ENCODE data around the gene IL36G.

Gene IL36G

DNA sequence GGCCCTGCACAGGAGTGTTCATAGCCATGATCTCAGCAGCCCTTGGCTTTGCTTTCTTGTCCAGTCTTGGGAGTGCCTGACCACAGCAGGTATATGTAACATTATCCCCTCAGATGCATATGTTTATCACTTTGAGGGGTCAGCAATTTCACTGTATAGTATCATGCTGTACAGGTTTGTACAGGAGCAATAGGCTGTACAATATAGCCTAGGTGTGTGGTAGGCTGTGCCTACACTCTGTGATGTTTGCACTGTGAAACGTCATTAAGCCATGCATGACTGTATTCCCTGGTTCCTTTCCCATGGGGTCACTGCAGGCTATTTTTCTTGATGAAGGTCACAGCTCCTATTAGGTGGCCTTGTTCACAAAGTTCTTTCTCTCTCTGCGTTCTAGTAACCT lies 4.7 kb upstream of the IL36G start:
- no peak for DNase-seq

DNA sequence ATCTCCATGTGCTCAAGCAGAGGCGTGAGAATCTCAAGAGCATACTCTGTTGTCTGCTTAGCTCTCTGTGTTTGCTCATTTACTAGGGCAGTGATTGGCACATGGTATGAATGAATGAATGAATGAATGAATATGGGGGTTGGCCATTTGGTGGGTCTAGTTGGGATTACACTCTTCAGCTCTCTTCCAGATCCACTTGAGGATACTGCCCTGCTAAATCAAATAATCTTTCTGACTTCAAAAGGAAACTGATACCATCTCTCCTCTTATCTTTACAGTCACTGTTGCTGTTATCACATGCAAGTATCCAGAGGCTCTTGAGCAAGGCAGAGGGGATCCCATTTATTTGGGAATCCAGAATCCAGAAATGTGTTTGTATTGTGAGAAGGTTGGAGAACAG lies 1.9 kb downstream of the IL36G start:
- no peak for DNase-seq

DNA sequence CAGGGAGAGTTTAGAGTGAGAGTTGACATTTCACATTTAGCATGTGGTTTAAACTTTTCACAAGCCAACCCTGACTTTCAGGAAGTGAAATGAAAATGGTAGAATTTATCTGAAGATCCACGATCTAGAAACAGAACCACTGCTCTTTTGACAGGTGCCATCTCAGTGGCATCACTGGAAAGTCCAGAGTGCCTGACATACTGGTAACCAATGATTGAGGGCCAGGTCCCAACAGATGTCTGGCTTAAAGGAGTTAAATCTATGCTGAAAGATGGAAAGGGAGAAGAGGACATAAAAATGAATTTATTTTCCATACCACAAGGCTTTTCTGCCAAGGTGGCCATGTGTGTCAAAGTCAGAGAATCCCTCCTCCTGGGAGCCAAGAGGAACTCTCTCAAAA lies 2.7 kb downstream of the IL36G start:
- DNase-seq = no peak

DNA sequence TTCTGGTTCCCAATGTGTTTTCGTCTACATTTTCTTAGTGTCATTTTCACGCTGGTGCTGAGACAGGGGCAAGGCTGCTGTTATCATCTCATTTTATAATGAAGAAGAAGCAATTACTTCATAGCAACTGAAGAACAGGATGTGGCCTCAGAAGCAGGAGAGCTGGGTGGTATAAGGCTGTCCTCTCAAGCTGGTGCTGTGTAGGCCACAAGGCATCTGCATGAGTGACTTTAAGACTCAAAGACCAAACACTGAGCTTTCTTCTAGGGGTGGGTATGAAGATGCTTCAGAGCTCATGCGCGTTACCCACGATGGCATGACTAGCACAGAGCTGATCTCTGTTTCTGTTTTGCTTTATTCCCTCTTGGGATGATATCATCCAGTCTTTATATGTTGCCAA lies 7.3 kb downstream of the IL36G start:
- DNase-seq = no peak

DNA sequence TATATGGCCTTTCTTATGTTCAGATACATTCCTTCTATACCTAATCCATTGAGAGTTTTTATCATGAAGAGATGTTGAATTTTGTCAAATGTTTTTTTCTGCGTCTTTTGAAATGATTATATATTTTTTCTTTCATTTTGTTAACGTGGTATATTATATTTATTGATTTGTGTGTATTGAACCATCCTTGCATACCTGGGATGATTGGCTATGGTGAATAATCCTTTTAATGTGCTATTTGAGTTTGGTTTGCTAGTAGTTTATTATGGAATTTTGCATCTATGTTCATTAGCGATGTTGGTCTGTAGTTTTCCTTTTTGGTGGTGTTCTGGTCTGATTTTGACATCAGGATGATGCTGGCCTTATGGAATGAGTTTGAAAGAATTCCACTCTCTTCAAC lies 11.8 kb downstream of the IL36G start:
- DNase-seq = no peak

DNA sequence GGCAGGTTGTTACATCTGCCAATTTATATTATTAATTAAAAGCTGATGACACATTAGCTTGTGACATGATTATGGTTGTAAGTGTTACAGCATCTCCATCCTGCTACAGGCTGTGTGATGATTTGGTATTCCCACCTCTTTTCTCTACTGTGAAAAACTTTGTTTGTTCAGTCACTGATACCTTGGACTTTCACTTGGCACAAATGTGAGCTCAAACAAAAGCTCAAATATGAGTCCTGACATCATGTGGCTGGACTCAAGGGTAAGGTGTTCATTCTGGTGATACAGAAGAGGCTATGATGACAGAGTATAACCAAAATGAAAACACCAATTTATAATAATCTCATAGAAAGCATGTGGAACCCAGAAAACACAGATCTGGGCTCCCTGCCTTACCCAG lies 16.0 kb downstream of the IL36G start:
- no peak for DNase-seq

DNA sequence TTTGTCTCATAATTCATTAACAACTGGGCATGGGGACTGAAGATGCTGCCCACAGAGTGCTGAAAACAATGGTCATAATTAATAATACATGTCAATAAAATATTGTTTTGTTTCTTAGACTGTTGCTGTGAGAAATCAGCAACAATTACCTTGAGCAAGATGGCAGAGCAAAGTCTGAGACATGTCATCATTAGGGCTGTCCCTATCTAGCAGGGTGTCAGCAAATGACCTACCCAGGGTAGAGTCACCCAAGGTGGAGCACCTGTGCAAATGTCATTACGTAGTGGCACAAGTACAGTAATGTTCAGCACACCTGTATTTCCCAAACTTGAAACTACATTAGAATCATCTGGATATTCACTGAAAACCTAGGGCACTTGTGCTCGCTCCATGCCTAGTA lies 16.8 kb downstream of the IL36G start:
- DNase-seq = no peak

DNA sequence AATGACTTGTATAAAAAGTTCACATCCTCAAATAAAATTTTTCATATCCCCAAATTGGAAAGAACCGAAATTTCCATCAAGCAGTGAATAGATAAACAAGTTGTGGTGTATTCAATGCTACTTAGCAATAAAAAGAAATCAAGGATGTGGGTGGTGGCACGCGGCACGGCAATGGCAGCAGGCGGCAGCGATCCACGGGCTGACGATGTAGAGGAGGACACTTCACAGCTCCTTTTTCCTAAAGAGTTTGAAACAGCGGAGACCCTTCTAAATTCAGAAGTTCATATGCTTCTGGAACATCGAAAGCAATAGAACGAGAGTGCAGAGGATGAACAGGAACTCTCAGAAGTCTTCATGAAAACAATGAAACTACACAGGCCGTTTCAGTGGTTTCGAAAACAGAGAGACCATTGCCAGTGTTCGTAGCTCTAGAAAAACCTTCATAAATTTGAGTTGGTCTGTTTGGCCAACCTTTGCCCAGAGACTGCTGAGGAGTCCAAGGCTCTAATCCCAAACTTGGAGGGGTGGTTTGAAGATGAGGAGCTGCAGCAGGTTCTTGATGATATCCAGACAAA lies 17.6 kb downstream of the IL36G start:
- no peak for DNase-seq

DNA sequence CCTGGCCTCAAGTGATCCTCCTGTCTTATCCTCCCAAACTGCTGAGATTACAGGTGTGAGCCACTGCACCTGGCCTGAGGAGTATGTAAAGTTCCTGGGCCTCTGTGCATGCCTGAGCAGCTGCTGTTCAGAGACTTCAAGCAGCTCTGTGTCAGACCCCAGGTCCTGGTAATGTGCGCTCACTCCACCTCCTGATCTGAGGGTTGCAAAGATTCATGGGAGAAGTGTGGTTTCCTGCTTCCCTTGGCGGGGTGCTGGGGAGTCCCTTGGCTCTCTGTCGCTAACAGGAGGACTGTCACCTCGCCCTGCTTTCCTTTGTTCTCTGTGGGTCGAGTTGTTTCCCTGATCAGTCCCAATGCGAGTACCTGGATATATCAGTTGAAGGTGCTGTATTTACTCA lies 18.8 kb downstream of the IL36G start:
- DNase-seq = no peak

DNA sequence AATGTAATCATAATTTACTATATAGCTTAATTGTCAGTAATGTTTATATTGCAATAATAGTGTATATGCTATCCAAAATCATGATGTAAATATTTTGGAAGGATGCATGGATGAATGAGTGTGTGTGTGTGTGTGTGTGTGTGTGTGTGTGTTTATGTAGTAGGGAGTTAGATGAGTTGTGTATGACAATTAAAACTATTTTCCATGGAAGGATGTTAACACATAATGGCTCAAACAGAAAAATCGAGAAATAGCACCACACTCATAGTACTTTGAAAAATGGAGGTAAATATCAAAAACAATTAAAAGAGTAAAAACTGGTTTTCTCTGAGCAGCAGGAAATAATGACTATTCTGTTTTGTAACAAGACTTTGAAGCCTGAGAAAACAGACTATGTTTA lies 19.3 kb downstream of the IL36G start:
- no peak for DNase-seq

DNA sequence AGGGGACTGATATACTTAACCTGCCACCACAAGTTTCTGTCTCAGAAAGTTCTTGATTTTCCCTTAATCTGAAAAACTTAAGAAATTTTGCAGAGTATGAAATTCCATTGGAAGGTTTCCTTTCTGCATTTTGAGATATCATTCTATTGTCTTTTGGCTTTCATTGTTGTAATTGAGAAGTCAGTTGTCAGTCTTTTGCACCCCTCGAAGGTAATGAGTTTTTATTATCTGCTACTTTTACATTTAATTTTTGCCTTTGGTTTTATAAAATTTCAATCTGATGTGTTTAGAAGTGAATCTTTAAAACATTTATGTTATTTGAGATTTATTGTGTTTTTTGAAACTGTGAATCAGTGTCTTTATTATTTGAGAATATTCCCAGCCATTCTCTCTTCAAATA lies 22.6 kb downstream of the IL36G start:
- DNase-seq = no peak

DNA sequence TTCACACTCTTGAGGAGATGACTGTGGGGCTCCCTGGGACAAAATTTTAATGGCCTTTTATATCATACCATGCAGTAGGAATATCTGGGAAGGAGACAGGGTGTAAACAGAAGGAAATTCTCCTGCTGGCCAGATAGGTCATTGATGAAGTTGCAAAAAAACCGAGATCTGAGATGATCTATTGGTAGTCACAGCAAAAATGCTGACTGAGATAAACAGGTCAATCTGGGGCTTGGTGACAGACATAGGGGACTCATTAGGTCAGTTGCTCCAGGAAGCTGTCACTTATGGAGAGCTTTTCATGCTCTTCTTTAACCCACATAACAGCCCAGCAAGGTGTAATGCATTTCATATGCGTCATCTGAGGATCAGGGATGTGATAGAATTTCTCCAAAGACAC lies 24.9 kb downstream of the IL36G start:
- no peak for DNase-seq

DNA sequence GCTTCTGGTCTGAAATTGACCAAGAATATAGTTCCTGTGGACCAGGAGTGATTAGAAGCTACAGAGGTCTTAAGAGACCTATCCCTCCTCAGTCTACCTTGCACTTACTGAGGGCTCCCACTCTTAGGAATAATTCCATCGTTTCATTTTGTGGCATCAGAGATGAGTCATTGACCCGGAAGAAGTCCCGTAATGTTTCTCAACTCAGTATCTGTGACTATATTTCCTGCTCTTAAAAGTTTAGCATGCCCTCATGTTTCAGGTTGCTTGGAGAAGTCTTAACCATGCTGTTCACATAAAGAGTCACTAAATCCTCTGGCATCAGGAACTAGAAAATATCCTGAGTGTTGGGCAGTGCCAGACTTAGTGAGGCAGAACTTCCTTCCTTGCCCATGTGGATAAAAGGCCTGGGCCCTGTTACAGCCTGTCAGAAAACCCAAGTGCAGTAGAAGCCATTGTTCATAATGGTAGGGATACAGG lies 27.3 kb downstream of the IL36G start, which contains the start of gene IL36A:
IL36A (plus strand) TSS at position 430 of the 480 bp plus-strand sequence. CDS start 413 bp downstream, outside the sequence.
- DNase-seq = no peak

DNA sequence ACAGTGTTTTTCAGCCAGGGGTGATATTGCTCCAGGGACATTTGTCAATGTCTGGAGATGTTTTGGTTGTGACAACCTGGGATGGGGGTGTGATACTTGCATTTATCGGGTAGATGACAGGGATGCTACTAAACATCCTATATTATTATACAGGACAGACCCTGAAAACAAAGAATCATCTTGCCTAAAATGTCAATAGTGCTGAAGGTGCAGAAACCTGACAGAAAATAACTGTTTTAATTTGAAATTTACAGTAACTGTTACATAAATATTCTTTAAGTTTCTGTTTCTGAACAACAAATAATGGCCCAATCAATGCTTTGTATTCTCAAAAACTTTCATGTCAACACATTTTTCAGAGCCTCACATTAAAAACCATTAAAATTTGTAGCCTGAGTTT lies 29.4 kb downstream of the IL36G start:
- DNase-seq = no peak

DNA sequence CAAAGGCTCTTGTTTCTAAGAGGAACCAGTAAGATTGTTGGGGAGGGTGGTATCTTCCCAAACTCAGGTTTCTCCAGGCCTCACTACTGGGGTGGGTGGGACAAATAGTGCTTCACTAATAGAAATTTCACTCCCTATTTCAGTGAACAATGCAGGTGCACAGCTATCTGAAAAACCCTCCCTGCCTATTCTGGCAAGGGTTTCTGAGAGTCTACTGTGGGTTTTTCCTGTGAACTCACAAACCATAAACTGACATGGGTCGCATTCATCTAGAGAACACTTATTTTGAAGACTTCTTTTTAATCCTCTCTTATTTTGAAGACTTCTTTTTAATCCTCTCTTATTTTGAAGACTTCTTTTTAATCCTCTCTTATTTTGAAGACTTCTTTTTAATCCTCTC lies 31.8 kb downstream of the IL36G start:
- no peak for DNase-seq

DNA sequence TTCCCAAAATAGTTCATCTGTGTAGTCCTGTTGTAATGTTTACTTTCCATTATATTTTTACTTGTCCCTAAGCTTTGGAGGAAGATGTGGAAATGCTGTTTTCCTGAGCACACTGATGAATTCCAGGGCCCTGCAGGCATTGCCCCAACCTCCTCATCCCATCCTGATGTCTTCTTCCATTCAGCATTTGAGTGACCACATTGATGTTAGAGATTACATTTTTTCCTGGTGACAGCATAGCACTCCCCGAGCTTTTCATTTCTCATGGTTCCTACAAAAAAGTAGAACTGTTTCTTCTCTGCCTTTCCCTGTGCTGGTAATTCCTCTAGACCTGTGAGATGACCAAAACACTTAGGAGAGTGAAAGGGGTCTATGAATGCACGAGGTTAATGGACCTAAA lies 32.3 kb downstream of the IL36G start:
- no peak for DNase-seq

DNA sequence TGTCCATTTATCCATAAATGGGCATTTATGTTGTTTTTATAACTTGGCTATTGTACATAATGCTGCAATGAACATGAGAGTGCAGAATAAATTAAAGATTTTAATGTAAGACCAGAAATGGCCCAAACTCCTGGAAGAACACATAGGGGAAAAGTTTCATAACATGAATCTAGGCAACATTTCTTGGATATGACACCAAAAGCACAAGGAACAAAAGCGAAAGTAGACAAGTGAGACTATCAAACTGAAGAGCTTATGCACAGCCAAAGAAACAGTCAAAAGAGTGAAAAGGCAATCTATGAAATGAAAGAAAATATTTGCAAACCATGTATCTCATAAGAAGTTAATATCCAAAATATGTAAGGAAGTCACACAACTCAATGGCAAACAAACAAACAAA lies 33.3 kb downstream of the IL36G start:
- DNase-seq = no peak

DNA sequence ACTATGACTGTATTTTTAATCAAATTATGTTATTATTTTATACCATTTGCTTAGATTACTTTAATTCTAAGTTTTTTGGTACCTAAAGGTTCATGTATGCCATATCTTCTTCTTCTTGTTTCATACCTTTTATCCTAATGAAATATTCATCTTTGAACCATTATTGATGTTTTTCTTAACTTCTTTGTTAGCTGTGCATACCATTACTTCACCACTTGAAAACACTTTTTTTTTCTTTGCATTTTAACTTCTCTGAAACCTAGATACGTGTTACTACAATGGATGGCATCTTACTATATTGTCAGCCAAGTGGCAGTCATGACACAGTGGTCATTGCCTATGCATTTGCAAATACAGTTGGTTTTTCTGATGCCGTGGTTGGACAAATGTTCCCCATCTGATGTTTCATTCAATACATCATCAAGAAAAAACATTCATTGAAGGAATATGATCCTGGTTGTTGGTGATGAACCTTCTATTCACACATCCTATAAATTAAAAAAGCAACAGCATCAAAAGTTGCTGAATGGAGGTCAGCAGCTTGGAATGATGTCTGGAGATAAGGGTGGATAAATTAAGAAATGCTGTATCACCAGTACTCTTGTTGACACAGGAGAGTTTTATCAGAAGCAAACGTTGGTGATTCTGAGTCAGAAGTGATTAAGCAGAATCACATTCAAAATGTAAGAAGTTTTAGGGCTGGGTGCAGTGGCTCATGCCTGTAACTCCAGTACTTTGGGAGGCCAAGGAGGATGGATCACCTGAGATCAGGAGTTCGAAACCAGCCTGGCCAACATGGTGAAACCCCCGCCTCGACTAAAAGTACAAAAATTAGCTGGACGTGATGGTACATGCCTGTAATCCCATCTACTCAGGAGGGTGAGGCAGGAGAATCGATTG lies 34.9 kb downstream of the IL36G start:
- no peak for DNase-seq

DNA sequence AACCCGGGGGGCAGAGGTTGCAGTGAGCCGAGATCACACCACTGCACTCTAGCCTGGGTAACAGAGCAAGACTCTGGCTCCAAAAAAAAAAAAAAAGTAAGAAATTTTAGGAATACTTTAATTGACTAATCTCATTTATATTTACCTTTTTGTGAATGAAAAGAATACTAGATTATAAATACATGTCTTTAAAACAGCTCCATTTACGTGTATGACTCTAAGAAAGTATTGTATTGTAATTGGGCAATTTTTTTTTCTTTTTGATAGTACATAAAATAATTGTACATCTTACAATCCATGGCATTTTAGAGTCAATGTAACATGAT lies 35.5 kb downstream of the IL36G start:
- no peak for DNase-seq

DNA sequence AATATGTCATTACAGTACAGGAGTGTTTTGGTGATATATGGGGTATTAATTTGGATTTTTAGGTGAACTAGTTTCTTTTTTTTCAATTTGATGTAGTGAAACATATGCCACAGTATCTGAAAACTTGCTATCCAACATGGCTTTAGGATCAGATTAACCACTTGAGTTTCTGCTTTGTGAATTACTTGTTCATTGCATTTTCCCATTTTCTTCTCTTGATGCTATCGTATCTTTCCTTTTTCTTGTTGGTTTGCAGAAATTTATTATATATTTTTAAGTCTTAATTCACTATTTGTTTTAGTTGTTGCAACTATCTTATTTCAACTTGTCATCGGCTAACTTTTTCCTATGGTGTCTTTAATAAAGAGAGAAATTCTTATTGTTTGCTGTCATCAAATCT lies 36.3 kb downstream of the IL36G start:
- no peak for DNase-seq

DNA sequence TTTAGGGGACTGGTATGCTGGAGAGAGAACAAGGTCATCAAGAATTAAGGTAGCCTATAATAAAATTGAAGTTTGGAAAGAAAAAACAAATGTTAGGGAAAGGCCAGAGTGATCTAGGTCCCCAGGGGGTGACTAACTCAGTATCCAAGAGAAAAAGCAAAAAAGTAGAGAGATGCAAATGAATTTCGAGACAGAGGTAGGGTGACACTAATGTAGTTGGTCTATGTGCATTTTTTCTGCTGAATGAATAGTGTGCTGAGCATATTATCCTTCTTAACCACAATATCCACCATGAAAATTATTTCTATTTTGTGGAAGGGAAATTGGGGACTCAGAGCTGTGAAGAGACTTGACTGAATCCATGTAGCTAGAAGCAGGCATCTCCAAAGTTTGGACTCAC lies 37.2 kb downstream of the IL36G start:
- DNase-seq = no peak

DNA sequence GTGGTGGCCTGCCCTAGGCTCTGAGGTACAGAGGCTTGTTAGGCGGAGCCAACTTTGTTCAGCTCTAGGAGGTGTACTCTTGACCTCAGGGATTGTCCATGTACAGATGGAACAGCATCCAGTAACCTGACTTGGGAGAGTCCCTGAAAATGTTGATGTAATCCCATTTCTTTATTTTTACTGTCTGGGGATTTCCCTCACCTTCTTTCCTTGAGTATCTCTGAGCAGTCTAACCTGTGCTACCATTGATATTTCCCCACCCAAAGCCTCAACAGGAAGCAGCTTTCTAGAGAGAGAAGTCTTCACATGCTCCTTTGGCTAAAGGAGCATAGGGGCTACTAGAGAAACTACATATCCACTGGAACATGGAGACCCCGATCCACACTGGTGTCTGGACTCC lies 37.8 kb downstream of the IL36G start:
- DNase-seq = no peak

DNA sequence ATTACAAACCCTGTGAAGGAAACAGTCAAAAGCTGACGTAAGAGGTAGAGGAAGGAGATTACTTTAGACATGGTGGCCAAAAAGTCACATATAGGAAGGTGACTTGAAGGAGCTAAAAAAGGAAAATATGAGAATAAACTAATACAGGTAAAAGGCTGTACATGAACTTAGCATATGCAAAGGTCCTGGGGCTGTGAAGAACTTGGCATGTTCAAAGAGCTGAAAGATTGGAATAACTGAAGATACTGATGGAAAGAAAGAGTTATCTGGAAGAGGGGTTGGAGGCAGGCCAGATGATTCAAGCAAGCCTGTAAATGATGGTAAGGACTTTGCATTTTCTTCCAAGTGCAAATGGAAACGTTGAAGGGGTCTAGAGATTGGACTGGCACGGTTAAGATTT lies 40.7 kb downstream of the IL36G start:
- DNase-seq = no peak

DNA sequence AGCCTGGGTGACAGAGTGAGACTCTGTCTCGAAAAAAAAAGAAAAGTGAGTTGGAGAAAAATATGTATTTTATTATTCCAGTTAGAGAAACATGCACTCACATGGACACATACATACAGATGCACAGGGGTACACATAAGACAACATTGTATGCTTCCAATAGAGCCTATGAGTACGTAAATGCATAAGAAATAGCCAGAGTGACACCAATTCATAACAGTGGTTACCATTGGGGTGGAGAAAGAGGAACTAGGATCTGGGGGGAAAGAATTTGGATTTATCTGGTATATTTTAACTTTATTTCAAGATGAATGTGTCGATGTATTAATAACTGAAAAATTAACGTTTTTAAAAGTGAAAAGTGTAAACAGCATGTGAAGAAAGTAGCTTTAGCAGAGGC lies 43.5 kb downstream of the IL36G start:
- no peak for DNase-seq

DNA sequence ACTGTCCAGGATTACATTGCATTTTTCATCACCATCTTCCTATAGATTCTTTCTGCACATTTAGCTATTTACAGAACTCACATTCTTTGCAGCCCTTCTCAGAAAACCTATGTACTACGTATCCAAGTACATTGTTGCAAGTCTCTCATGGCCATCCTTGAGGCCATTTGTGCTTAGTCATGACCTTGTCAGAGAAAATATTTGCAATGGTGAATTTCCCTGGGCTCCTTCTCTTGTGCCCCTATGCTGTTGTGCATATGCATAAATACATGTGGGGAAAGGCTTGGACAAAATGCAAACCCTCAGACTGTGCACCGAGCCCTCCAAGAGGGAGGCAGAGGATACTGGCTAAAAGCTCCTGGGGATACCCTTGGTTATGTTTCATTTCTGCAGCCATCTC lies 47.0 kb downstream of the IL36G start:
- DNase-seq = no peak
